HepG2 (cell line): ENCODE measurements around the gene TWNK. TPM values are rescaled to one million over a fixed set of nuclear protein-coding genes. Genes with fewer than 3 reads are reported as not detected.

Experiments
- ATAC-seq: fragments of 200-7000 bp; cut with Tn5 transposase; 3 replicates; pipeline ENCODE4 v1.9.1; 2020; ENCODE audit warnings: mild to moderate bottlenecking, moderate library complexity
- BruUV-seq: library from RNA; stranded (reverse); fragments of 400-500 nt; replicated peaks from 2 replicates; lab custom pipeline; 2021; lab: Mats Ljungman, UMichigan
- CTCF ChIA-PET: fragments of 300-600 bp; formaldehyde crosslinking; extraction: SDS; loops from one replicate; lab custom pipeline; 2021; ENCODE audit warnings: low total read pairs, inconsistent platforms, low intra/inter-chr PET ratio; lab: Yijun Ruan, JAX
- POLR2A ChIA-PET: fragments of 350-600 bp; sonication (Branson Sonifier 250); formaldehyde crosslinking; loops from one replicate; lab custom pipeline; 2020; ENCODE audit warnings: antibody characterized with exemption, inconsistent platforms; lab: Yijun Ruan, JAX
- DNase-seq: peaks from one replicate; pipeline ENCODE4 v3.0.0-alpha.2; 2015; ENCODE audit warnings: low spot score
- FAIRE-seq: peaks from 3 replicates; lab custom pipeline; 2011; peaks lifted over from hg19 to GRCh38; lab: Jason Lieb, UNC
- H2AFZ ChIP-seq: one replicate; pipeline ENCODE4 v1.6.1; 2011; ENCODE audit warnings: low read length, inconsistent platforms
- H3K27ac ChIP-seq: fragments of 300-600 bp; 3 replicates; pipeline ENCODE4 v1.8.0; 2011; ENCODE audit warnings: mixed run types, mild to moderate bottlenecking, mixed read lengths, low read length, inconsistent platforms; ENCODE audit not compliant: insufficient read depth; ENCODE audit errors: extremely low read length
- H3K27me3 ChIP-seq, 2 experiments: fragments of 200-600 bp in 1 of 2; 2 replicates in 1 of 2; 3 replicates in 1 of 2; pipeline versions ENCODE4 v1.6.0 to v1.8.0; 2011; ENCODE audit warnings: low read length in 2 of 2, mild to moderate bottlenecking in 2 of 2, moderate library complexity in 2 of 2, inconsistent platforms in 1 of 2; ENCODE audit not compliant: insufficient read depth in 2 of 2, control insufficient read depth in 1 of 2
- H3K36me3 ChIP-seq, 2 experiments: fragments of 200-600 bp in 1 of 2; replicated peaks in 1 of 2; 2 replicates in 1 of 2; 3 replicates in 1 of 2; pipeline versions ENCODE4 v1.5.1 to v1.8.0; 2011; ENCODE audit warnings: low read length in 2 of 2, inconsistent platforms in 1 of 2; ENCODE audit not compliant: insufficient read depth in 2 of 2, control insufficient read depth in 1 of 2
- H3K4me1 ChIP-seq: 2 replicates; pipeline ENCODE4 v1.5.1; 2012; ENCODE audit warnings: low read length, inconsistent platforms; ENCODE audit not compliant: insufficient read depth
- H3K4me2 ChIP-seq: 2 replicates; pipeline ENCODE4 v1.6.0; 2011; ENCODE audit warnings: low read depth, low read length, inconsistent platforms
- H3K4me3 ChIP-seq, 3 experiments: fragments of 200-600 bp in 1 of 3; sonication (generic), shearing (Covaris generic) in 1 of 3; replicated peaks in 1 of 3; 2 replicates each; pipeline ENCODE4 v1.5.1; 2011 to 2016; ENCODE audit warnings: low read length in 3 of 3, inconsistent platforms in 2 of 3, low read depth in 2 of 3, mild to moderate bottlenecking in 2 of 3, control low read depth in 1 of 3, mixed read lengths in 1 of 3; ENCODE audit not compliant: insufficient read depth in 1 of 3
- H3K79me2 ChIP-seq: one replicate; pipeline ENCODE4 v1.6.1; 2011; ENCODE audit warnings: low read length, inconsistent platforms; ENCODE audit not compliant: insufficient read depth
- H3K9ac ChIP-seq: 2 replicates; pipeline ENCODE4 v1.6.0; 2011; ENCODE audit warnings: mild to moderate bottlenecking, low read depth, low read length, inconsistent platforms; ENCODE audit not compliant: insufficient read depth
- H3K9me3 ChIP-seq: 2 replicates; pipeline ENCODE4 v1.5.1; 2012; ENCODE audit warnings: mild to moderate bottlenecking, low read length
- H4K20me1 ChIP-seq: 2 replicates; pipeline ENCODE4 v1.6.0; 2011; ENCODE audit warnings: inconsistent platforms, mild to moderate bottlenecking, low read length, moderate library complexity; ENCODE audit not compliant: insufficient read depth
- CHCHD3 ChIP-seq: sonication (generic); formaldehyde crosslinking; IDR thresholded peaks from 2 replicates; pipeline ENCODE4 v1.8.0; 2022; ENCODE audit warnings: mild to moderate bottlenecking, missing genetic modification reagents, moderate library complexity
- FIP1L1 ChIP-seq: fragments of 200-400 bp; formaldehyde crosslinking; IDR thresholded peaks from 2 replicates; pipeline ENCODE4 v1.6.1; 2018; ENCODE audit warnings: low read depth, mild to moderate bottlenecking, low read length, moderate library complexity, borderline replicate concordance; ENCODE audit not compliant: insufficient read depth
- HNRNPL ChIP-seq: fragments of 200-400 bp; formaldehyde crosslinking; IDR thresholded peaks from 2 replicates; pipeline ENCODE4 v1.6.1; 2017; ENCODE audit warnings: mild to moderate bottlenecking, low read depth, low read length
- KLF11 ChIP-seq: IDR thresholded peaks from 2 replicates; pipeline ENCODE4 v1.6.1; 2016; ENCODE audit warnings: missing compliant biosample characterization
- NFE2 ChIP-seq: sonication (generic); formaldehyde crosslinking; IDR thresholded peaks from 2 replicates; pipeline ENCODE4 v1.4.0; 2020; ENCODE audit warnings: missing genetic modification reagents
- RARA ChIP-seq: IDR thresholded peaks from 2 replicates; pipeline ENCODE4 v1.6.1; 2016; ENCODE audit warnings: missing genetic modification reagents, missing compliant biosample characterization
- SMC3 ChIP-seq: IDR thresholded peaks from 2 replicates; pipeline ENCODE4 v1.6.1; 2011; ENCODE audit warnings: low read length, improper control_type of control experiment
- ZNF878 ChIP-seq: sonication (generic); formaldehyde crosslinking; IDR thresholded peaks from 2 replicates; pipeline ENCODE4 v1.8.1; 2023; ENCODE audit warnings: mild to moderate bottlenecking, missing genetic modification reagents, moderate library complexity
- ZSCAN21 ChIP-seq: sonication (generic); formaldehyde crosslinking; IDR thresholded peaks from 2 replicates; pipeline ENCODE4 v1.8.0; 2022; ENCODE audit warnings: mild to moderate bottlenecking, missing genetic modification reagents, moderate library complexity, borderline replicate concordance
- WGBS: methylation state at CpG from one replicate; pipeline ENCODE4 v1.1.6; 2017; ENCODE audit warnings: low lambda C conversion rate; 5-methylcytosine and 5-hydroxymethylcytosine counted together
- in situ Hi-C: cut with HindIII; loops from 2 replicates; pipeline ENCODE4 v1.10.0; 2017; ENCODE audit warnings: low pct_unique_long_range_greater_than_20kb; ENCODE audit not compliant: extremely low pct_ligation_motif_present
- intact Hi-C: fragments of 100-400 bp; cut with micrococcal nuclease; formaldehyde crosslinking; loops from one replicate; pipeline ENCODE4 v1.10.0; 2022; ENCODE audit not compliant: unreplicated experiment
- polyA plus RNA-seq, 8 experiments: library from polyadenylated mRNA; depleted of rRNA in 3 of 8; stranded (reverse) in 7 of 8; unstranded in 1 of 8; fragments of >200 nt; fragmentation: Illumina TruSeq in 4 of 8; extraction: Trizol in 4 of 8; gene quantifications; 2 replicates each; pipeline versions ENCODE4 v1.2.1 to v1.2.3, GENCODE V29; 2011 to 2016; ENCODE audit warnings: low read depth in 4 of 8, missing spikeins in 1 of 8, mixed read lengths in 1 of 8; ENCODE audit not compliant: insufficient read depth in 1 of 8
- total RNA-seq, 5 experiments: library from RNA; depleted of rRNA; stranded (reverse); fragments of >200 nt; fragmentation: Illumina TruSeq; extraction: Trizol; gene quantifications; 2 replicates each; pipeline ENCODE4 v1.2.3, GENCODE V29; 2016; ENCODE audit warnings: low read depth in 1 of 5
- TF ChIP-seq, protein P1 (sequence below), 2 experiments: IDR thresholded peaks; 2 replicates each; pipeline ENCODE4 v1.6.1; 2011 to 2012; ENCODE audit warnings: low read length in 2 of 2, borderline replicate concordance in 1 of 2, low read depth in 1 of 2, mild to moderate bottlenecking in 1 of 2, moderate library complexity in 1 of 2
- TF ChIP-seq, protein P2 (sequence below): sonication (generic); formaldehyde crosslinking; IDR thresholded peaks from 2 replicates; pipeline ENCODE4 v1.4.0; 2020; ENCODE audit warnings: mild to moderate bottlenecking, missing genetic modification reagents
- TF ChIP-seq, protein P3 (sequence below): sonication (generic); formaldehyde crosslinking; IDR thresholded peaks from 2 replicates; pipeline ENCODE4; 2020; ENCODE audit warnings: missing genetic modification reagents, mild to moderate bottlenecking, borderline replicate concordance

TWNK gene
- total and polyA plus RNA-seq, 2 of the 13 experiments (the other 11 are each of a cell fraction or from before 2014, with no cell fraction given): 10.7 to 16.5 TPM

DNA sequence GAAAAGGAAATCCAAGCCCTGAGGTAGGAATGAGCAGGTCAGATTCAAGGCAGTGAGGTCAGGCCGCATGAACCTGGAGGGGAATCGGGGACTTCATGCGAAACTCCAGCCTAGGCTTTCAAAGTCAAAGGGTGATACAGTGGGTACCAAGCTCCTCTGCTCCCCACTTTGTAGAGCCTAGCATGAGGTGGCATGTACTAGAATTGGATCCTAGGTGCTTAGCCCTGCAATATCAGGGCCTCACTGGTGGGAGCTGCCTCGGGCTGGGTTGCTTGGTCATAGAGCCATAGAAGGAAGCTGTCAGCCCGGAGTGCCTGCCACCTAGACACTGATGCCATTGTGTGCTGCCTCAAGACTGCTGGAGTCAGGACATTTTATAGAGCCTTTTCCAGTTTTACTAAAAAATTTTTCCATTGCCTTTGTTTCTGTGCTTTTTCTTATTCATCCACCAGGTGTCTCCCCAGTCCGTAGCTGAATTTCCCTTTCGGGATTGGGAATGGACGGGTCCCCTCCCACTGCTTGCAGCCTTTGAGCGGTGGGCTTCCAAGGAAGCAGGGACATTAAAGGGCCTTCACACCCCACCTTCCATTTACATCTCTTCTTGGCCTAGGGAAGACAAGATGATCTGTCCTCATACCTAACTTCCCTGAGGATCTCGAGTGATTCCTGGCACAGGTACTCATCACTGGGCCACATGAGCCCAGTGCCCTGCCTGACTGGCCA is 6.8 kb downstream of the TWNK start (continued):
- TF ChIP-seq, protein P1, sequence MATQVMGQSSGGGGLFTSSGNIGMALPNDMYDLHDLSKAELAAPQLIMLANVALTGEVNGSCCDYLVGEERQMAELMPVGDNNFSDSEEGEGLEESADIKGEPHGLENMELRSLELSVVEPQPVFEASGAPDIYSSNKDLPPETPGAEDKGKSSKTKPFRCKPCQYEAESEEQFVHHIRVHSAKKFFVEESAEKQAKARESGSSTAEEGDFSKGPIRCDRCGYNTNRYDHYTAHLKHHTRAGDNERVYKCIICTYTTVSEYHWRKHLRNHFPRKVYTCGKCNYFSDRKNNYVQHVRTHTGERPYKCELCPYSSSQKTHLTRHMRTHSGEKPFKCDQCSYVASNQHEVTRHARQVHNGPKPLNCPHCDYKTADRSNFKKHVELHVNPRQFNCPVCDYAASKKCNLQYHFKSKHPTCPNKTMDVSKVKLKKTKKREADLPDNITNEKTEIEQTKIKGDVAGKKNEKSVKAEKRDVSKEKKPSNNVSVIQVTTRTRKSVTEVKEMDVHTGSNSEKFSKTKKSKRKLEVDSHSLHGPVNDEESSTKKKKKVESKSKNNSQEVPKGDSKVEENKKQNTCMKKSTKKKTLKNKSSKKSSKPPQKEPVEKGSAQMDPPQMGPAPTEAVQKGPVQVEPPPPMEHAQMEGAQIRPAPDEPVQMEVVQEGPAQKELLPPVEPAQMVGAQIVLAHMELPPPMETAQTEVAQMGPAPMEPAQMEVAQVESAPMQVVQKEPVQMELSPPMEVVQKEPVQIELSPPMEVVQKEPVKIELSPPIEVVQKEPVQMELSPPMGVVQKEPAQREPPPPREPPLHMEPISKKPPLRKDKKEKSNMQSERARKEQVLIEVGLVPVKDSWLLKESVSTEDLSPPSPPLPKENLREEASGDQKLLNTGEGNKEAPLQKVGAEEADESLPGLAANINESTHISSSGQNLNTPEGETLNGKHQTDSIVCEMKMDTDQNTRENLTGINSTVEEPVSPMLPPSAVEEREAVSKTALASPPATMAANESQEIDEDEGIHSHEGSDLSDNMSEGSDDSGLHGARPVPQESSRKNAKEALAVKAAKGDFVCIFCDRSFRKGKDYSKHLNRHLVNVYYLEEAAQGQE (IDR thresholded peaks at IDR 0.05; ENCODE audit: borderline replicate concordance in 1 of 2, low read depth in 1 of 2, low read length in 2 of 2): no peak
- no peak for TF ChIP-seq RARA (CRISPR knock-in tag)
- no peak for TF ChIP-seq FIP1L1
- TF ChIP-seq SMC3: peak; percentile 74
- no peak for TF ChIP-seq ZSCAN21 (CRISPR knock-in tag)

DNA sequence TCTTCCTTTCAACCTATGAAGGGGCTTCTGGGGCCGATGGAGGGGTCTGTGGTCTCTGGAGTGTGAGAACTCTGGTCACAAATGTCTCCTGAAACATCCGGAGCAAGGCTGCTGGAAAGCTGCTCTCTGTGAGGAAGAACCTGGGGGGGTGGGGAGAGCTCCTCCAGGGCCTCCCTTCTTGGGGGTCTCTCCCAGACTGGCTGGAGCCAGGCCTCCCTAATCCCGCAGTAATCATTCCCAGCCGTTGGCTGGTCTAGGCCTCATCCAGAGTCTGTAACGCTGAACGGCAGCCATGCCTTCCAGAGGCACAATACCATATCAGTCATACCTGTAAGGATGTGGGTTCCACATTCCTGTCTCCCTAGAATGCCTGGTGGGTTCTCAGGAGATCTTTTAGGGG is 7.8 kb downstream of the TWNK start:
- H3K36me3 ChIP-seq: peaks cover 16 to 22% of the 10 kb centered on the region in 2 experiments
- no peak overlapping the region for H3K27ac ChIP-seq
- H3K4me2 ChIP-seq: no peak overlapping the region
- no peaks in the 10 kb centered on the region for H4K20me1 ChIP-seq
- FAIRE-seq (no peak), ATAC-seq (no peak), DNase-seq (no peak)
- no peaks in the 10 kb centered on the region for H3K9me3 ChIP-seq
- ChIA-PET POLR2A (interaction anchor here (0.5 to 23.0 kb wide), 3 partner anchors 14 to 622 kb away, joined by 3 to 277 read pairs (median 124); partner anchors contain the start of gene SEMA4G), CTCF (interaction anchor here (8.5 kb wide), 1 partner anchor 17 kb away, joined by 240 read pairs; no protein-coding TSS in a partner anchor)
- H3K9ac ChIP-seq: no peak overlapping the region
- intact Hi-C loops: no loop called here
- peaks cover 23% of the 10 kb centered on the region for H3K79me2 ChIP-seq
- H2AFZ ChIP-seq: no peak overlapping the region
- H3K27me3 ChIP-seq: no peaks in the 10 kb centered on the region; a peak in 1 of 5 replicates
- in situ Hi-C loops: no loop called here
- H3K4me3 ChIP-seq: no peak overlapping the region
- BruUV-seq: no TSS peak
- H3K4me1 ChIP-seq: peaks cover 21% of the 10 kb centered on the region
- WGBS: 89% methylated on average over 5 of the region's 6 CpGs
- TF ChIP-seq HNRNPL (no peak), RARA (CRISPR knock-in tag) (no peak), CHCHD3 (no peak), ZNF878 (CRISPR knock-in tag) (no peak), NFE2 (no peak), KLF11 (CRISPR knock-in tag) (no peak)
- TF ChIP-seq, protein P2, sequence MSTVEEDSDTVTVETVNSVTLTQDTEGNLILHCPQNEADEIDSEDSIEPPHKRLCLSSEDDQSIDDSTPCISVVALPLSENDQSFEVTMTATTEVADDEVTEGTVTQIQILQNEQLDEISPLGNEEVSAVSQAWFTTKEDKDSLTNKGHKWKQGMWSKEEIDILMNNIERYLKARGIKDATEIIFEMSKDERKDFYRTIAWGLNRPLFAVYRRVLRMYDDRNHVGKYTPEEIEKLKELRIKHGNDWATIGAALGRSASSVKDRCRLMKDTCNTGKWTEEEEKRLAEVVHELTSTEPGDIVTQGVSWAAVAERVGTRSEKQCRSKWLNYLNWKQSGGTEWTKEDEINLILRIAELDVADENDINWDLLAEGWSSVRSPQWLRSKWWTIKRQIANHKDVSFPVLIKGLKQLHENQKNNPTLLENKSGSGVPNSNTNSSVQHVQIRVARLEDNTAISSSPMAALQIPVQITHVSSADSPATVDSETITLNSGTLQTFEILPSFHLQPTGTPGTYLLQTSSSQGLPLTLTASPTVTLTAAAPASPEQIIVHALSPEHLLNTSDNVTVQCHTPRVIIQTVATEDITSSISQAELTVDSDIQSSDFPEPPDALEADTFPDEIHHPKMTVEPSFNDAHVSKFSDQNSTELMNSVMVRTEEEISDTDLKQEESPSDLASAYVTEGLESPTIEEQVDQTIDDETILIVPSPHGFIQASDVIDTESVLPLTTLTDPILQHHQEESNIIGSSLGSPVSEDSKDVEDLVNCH: no peak
- TF ChIP-seq, protein P3, sequence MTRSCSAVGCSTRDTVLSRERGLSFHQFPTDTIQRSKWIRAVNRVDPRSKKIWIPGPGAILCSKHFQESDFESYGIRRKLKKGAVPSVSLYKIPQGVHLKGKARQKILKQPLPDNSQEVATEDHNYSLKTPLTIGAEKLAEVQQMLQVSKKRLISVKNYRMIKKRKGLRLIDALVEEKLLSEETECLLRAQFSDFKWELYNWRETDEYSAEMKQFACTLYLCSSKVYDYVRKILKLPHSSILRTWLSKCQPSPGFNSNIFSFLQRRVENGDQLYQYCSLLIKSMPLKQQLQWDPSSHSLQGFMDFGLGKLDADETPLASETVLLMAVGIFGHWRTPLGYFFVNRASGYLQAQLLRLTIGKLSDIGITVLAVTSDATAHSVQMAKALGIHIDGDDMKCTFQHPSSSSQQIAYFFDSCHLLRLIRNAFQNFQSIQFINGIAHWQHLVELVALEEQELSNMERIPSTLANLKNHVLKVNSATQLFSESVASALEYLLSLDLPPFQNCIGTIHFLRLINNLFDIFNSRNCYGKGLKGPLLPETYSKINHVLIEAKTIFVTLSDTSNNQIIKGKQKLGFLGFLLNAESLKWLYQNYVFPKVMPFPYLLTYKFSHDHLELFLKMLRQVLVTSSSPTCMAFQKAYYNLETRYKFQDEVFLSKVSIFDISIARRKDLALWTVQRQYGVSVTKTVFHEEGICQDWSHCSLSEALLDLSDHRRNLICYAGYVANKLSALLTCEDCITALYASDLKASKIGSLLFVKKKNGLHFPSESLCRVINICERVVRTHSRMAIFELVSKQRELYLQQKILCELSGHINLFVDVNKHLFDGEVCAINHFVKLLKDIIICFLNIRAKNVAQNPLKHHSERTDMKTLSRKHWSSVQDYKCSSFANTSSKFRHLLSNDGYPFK: no peak
